Neuronal stem cell (in vitro differentiated cells): Measurements from ENCODE around the gene MEX3A.

ENCODE experiments used
- DNase-seq: peaks from one replicate; pipeline ENCODE4 v3.0.0-alpha.2; 2013; ENCODE audit warnings: low spot score
- H2AFZ ChIP-seq: one replicate; pipeline ENCODE4 v1.6.1; 2013; ENCODE audit warnings: mild to moderate bottlenecking, low read length, inconsistent platforms
- H2AK5ac ChIP-seq: 2 replicates; pipeline ENCODE4 v1.6.1; 2013; ENCODE audit warnings: low read depth, mild to moderate bottlenecking, inconsistent platforms, low read length, moderate library complexity, mixed read lengths
- H2BK120ac ChIP-seq: 2 replicates; pipeline ENCODE4 v1.6.1; 2013; ENCODE audit warnings: low read depth, mild to moderate bottlenecking, inconsistent platforms, low read length, moderate library complexity, mixed read lengths
- H2BK12ac ChIP-seq: one replicate; pipeline ENCODE4 v1.6.1; 2013; ENCODE audit warnings: low read length, inconsistent platforms
- H2BK15ac ChIP-seq: 2 replicates; pipeline ENCODE4 v1.6.1; 2013; ENCODE audit warnings: mild to moderate bottlenecking, low read length, inconsistent platforms, mixed read lengths
- H2BK5ac ChIP-seq: one replicate; pipeline ENCODE4 v1.6.1; 2013; ENCODE audit warnings: inconsistent platforms, mild to moderate bottlenecking, low read length, moderate library complexity
- H3K14ac ChIP-seq: one replicate; pipeline ENCODE4 v1.6.1; 2013; ENCODE audit warnings: low read length, inconsistent platforms
- H3K18ac ChIP-seq: 2 replicates; pipeline ENCODE4 v1.6.1; 2013; ENCODE audit warnings: low read length, inconsistent platforms
- H3K23ac ChIP-seq: 2 replicates; pipeline ENCODE4 v1.6.1; 2013; ENCODE audit warnings: low read depth, mild to moderate bottlenecking, mixed read lengths, low read length, inconsistent platforms; ENCODE audit not compliant: poor library complexity
- H3K27ac ChIP-seq: replicated peaks from 3 replicates; pipeline ENCODE4 v1.5.1; 2013; ENCODE audit warnings: low read length, inconsistent platforms
- H3K27me3 ChIP-seq, 3 experiments: 2 replicates each; pipeline ENCODE4 v1.6.1; 2013; ENCODE audit warnings: low read length in 3 of 3, mild to moderate bottlenecking in 2 of 3, inconsistent platforms in 1 of 3, low read depth in 1 of 3, mixed read lengths in 1 of 3, moderate library complexity in 1 of 3; ENCODE audit not compliant: control insufficient read depth in 3 of 3, insufficient read depth in 3 of 3
- H3K36me3 ChIP-seq, 2 donors: replicated peaks in 1 of 2; 2 replicates each; pipeline ENCODE4 v1.6.1; 2013; ENCODE audit warnings: low read length in 2 of 2; ENCODE audit not compliant: control insufficient read depth in 2 of 2, insufficient read depth in 2 of 2
- H3K4ac ChIP-seq: 2 replicates; pipeline ENCODE4 v1.6.1; 2013; ENCODE audit warnings: inconsistent platforms, mild to moderate bottlenecking, low read length, moderate library complexity
- H3K4me1 ChIP-seq, 2 donors: 1 replicate in 1 of 2; 2 replicates in 1 of 2; pipeline ENCODE4 v1.6.1; 2013; ENCODE audit warnings: low read length in 2 of 2, low read depth in 1 of 2; ENCODE audit not compliant: control insufficient read depth in 2 of 2, insufficient read depth in 1 of 2
- H3K4me2 ChIP-seq: one replicate; pipeline ENCODE4 v1.6.1; 2013; ENCODE audit warnings: mild to moderate bottlenecking, low read length, inconsistent platforms; ENCODE audit not compliant: insufficient read depth, poor library complexity, severe bottlenecking
- H3K4me3 ChIP-seq, 2 donors: 2 replicates each; pipeline ENCODE4 v1.5.1; 2013; ENCODE audit warnings: low read length in 2 of 2, mild to moderate bottlenecking in 2 of 2, inconsistent platforms in 1 of 2, moderate library complexity in 1 of 2
- H3K79me1 ChIP-seq: one replicate; pipeline ENCODE4 v1.6.1; 2013; ENCODE audit warnings: low read depth, mild to moderate bottlenecking, inconsistent platforms, low read length, moderate library complexity
- H3K9ac ChIP-seq: one replicate; pipeline ENCODE4 v1.6.1; 2013; ENCODE audit warnings: mild to moderate bottlenecking, low read depth, low read length, inconsistent platforms; ENCODE audit not compliant: poor library complexity
- H3K9me3 ChIP-seq, 2 donors: replicated peaks in 1 of 2; 2 replicates each; pipeline versions ENCODE3 to v1.6.1; 2013; ENCODE audit warnings: low read length in 2 of 2, mild to moderate bottlenecking in 2 of 2, inconsistent platforms in 1 of 2, low read depth in 1 of 2, mixed read lengths in 1 of 2, moderate library complexity in 1 of 2; ENCODE audit not compliant: control insufficient read depth in 2 of 2, insufficient read depth in 1 of 2
- H4K8ac ChIP-seq: one replicate; pipeline ENCODE4 v1.6.1; 2013; ENCODE audit warnings: low read depth, mild to moderate bottlenecking, inconsistent platforms, low read length, moderate library complexity
- H4K91ac ChIP-seq: one replicate; pipeline ENCODE4 v1.6.1; 2013; ENCODE audit warnings: low read length, low read depth, mild to moderate bottlenecking, inconsistent platforms; ENCODE audit not compliant: poor library complexity
- WGBS, 2 donors: extraction: QIAGEN DNeasy Blood & Tissue Kit; methylation state at CpG; one replicate each; pipeline ENCODE4 v1.1.7; 2013; ENCODE audit warnings: missing lambda C conversion rate in 2 of 2, mixed read lengths in 1 of 2; ENCODE audit not compliant: insufficient read length in 2 of 2, insufficient replicate concordance in 1 of 2; ENCODE audit errors: extremely low coverage in 2 of 2; 5-methylcytosine and 5-hydroxymethylcytosine counted together

MEX3A gene

GRCh38 chr1:156096640-156097391, 14.6 kb upstream of the MEX3A start:
- Histone ChIP-seq H3K27ac (no peak overlapping the region), H3K4me3 (no peak overlapping the region), H2BK15ac (no peak overlapping the region), H2BK120ac (no peak overlapping the region), H2BK5ac (no peak overlapping the region), H3K4ac (no peak overlapping the region), H3K27me3 (no peaks in the 10 kb centered on the region), H3K18ac (no peak overlapping the region), H3K9ac (no peak overlapping the region), H3K4me1 (peaks cover 16 to 23% of the 10 kb centered on the region in 2 donors), H4K91ac (no peak overlapping the region), H3K9me3 (no peaks in the 10 kb centered on the region), H3K79me1 (peaks cover 10% of the 10 kb centered on the region), H2AK5ac (no peak overlapping the region), H3K23ac (peak overlapping the region; percentile 29), H3K36me3 (peaks cover 17 to 93% of the 10 kb centered on the region in 2 donors), H2AFZ (no peak overlapping the region), H3K4me2 (no peak overlapping the region), H2BK12ac (no peak overlapping the region), H4K8ac (no peak overlapping the region), H3K14ac (no peak overlapping the region)
- DNase-seq: no peak
- no CpG with 5 or more reads among the region's 14 CpGs for WGBS, 2 donors

DNA sequence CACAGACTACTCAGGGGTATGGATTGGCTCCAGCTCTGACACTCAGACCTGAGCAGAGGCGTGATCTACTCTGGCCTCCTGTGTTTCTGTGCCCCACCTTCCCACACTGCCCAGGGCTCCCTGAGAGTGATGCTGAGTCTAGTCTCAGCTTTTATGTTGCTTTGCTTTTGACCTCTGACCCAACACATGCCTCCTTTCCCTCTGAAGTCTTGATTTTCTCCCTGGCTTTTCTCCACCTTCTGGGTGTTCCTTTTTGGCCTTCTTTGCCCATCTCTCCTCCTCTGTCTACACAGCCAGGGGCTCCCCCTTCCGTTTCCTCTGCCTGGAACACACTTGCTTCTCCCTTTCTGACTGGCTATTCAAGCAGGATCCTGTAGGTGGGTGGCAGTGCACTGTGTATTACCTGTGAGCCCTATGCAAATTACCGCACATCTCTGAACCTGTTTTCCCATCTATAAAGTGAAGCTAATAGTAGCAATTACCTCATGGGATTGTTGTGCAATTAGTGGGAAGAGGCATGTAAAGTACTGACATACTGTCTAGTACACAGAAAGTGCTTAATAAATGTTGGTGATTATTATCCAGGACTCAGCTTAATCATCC, 13.7 kb upstream of the MEX3A start:
- H3K4me1 ChIP-seq: peaks cover 16 to 23% of the 10 kb centered on the region in 2 donors
- no peaks in the 10 kb centered on the region for H3K9me3 ChIP-seq
- no peak overlapping the region for H2AK5ac ChIP-seq
- no peak overlapping the region for H3K4ac ChIP-seq
- H2BK5ac ChIP-seq: no peak overlapping the region
- H3K27ac ChIP-seq: peak overlapping the region; percentile 24
- no CpG with 5 or more reads among the region's 3 CpGs for WGBS, 2 donors
- peaks cover 20 to 94% of the 10 kb centered on the region in 2 donors for H3K36me3 ChIP-seq
- H2BK15ac ChIP-seq: no peak overlapping the region
- H3K4me2 ChIP-seq: no peak overlapping the region
- no peak overlapping the region for H3K18ac ChIP-seq
- H3K9ac ChIP-seq: no peak overlapping the region
- no peak for DNase-seq
- no peak overlapping the region for H2BK120ac ChIP-seq
- no peak overlapping the region for H2BK12ac ChIP-seq
- no peaks in the 10 kb centered on the region for H3K27me3 ChIP-seq
- no peak overlapping the region for H3K4me3 ChIP-seq
- peaks cover 10% of the 10 kb centered on the region for H3K79me1 ChIP-seq
- no peak overlapping the region for H3K14ac ChIP-seq
- no peak overlapping the region for H2AFZ ChIP-seq
- H4K8ac ChIP-seq: no peak overlapping the region
- H4K91ac ChIP-seq: no peak overlapping the region
- no peak overlapping the region for H3K23ac ChIP-seq

GRCh38 chr1:156091610-156092009, 9.3 kb upstream of the MEX3A start:
- Histone ChIP-seq H3K9me3 (no peaks in the 10 kb centered on the region), H3K4me3 (no peak overlapping the region), H3K4ac (no peak overlapping the region), H3K9ac (no peak overlapping the region), H2BK120ac (no peak overlapping the region), H2BK12ac (no peak overlapping the region), H3K79me1 (peaks cover 10% of the 10 kb centered on the region), H4K91ac (no peak overlapping the region), H3K23ac (no peak overlapping the region), H2AK5ac (no peak overlapping the region), H2BK5ac (no peak overlapping the region), H4K8ac (no peak overlapping the region), H3K27ac (no peak overlapping the region), H3K4me1 (peaks cover 12 to 14% of the 10 kb centered on the region in 2 donors), H3K36me3 (peaks cover 18 to 91% of the 10 kb centered on the region in 2 donors), H3K18ac (no peak overlapping the region), H2BK15ac (no peak overlapping the region), H2AFZ (no peak overlapping the region), H3K14ac (no peak overlapping the region), H3K4me2 (no peak overlapping the region), H3K27me3 (no peaks in the 10 kb centered on the region)
- no CpG with 5 or more reads among the region's 2 CpGs for WGBS, 2 donors
- no peak for DNase-seq

DNA sequence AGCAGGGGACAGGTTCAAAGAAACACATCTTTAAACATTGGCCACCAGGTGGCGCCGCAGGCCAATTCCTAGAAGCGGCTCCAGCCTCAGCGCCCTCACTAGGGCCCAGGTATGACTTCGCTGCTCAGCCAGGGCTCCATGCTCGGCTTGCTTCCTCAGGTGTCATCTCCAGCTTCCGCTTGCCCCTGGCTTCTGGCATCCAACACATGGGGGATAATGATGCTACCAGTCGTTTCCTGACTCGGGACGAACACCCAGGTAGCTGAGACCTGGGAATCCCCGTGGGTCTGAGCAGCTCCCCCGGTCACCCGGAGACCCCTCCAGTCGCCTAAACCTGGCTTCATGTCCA, 8.5 kb upstream of the MEX3A start:
- Histone ChIP-seq H2BK120ac (no peak overlapping the region), H2BK15ac (no peak overlapping the region), H3K4me1 (peaks cover 14% of the 10 kb centered on the region in 2 donors), H3K36me3 (peaks cover 18 to 83% of the 10 kb centered on the region in 2 donors), H3K9ac (no peak overlapping the region), H3K79me1 (peaks cover 10% of the 10 kb centered on the region), H3K23ac (no peak overlapping the region), H2AK5ac (no peak overlapping the region), H2AFZ (no peak overlapping the region), H3K27me3 (no peaks in the 10 kb centered on the region), H3K4me3 (no peak overlapping the region), H3K18ac (peak overlapping the region; percentile 4), H3K14ac (no peak overlapping the region), H3K27ac (no peak overlapping the region), H3K4me2 (no peak overlapping the region), H3K4ac (no peak overlapping the region), H2BK12ac (no peak overlapping the region), H4K8ac (no peak overlapping the region), H4K91ac (no peak overlapping the region), H3K9me3 (no peaks in the 10 kb centered on the region), H2BK5ac (no peak overlapping the region)
- WGBS, 2 donors: no CpG with 5 or more reads among the region's 14 CpGs
- DNase-seq: peak; percentile 83
